Astrocyte (in vitro differentiated cells and primary cell): Measurements from ENCODE around the gene CALM3. TPM values are rescaled to one million over a fixed set of nuclear protein-coding genes. Genes with fewer than 3 reads are reported as not detected.

ENCODE experiments used
- DNase-seq: peaks from one replicate; pipeline ENCODE4 v3.0.0-alpha.2; 2010; ENCODE audit warnings: low read depth
- FAIRE-seq: peaks from 2 replicates; lab custom pipeline; 2011; peaks lifted over from hg19 to GRCh38; lab: Jason Lieb, UNC
- H2AFZ ChIP-seq: 2 replicates; pipeline ENCODE4 v1.6.0; 2012; ENCODE audit warnings: low read depth, low read length, inconsistent platforms
- H3K27ac ChIP-seq: 2 replicates; pipeline ENCODE4 v1.5.1; 2011; ENCODE audit warnings: low read depth, low read length, inconsistent platforms
- H3K27me3 ChIP-seq: 2 replicates; pipeline ENCODE4 v1.6.0; 2011; ENCODE audit warnings: low read length, inconsistent platforms; ENCODE audit not compliant: insufficient read depth
- H3K36me3 ChIP-seq: 2 replicates; pipeline ENCODE4 v1.5.1; 2011; ENCODE audit warnings: low read length, inconsistent platforms; ENCODE audit not compliant: insufficient read depth
- H3K4me1 ChIP-seq: 2 replicates; pipeline ENCODE4 v1.5.1; 2011; ENCODE audit warnings: low read length, inconsistent platforms; ENCODE audit not compliant: insufficient read depth
- H3K4me2 ChIP-seq: 2 replicates; pipeline ENCODE4 v1.6.0; 2012; ENCODE audit warnings: low read length, inconsistent platforms
- H3K4me3 ChIP-seq: 2 replicates; pipeline ENCODE4 v1.5.1; 2011; ENCODE audit warnings: low read depth, mild to moderate bottlenecking, low read length, inconsistent platforms; ENCODE audit not compliant: insufficient read depth
- H3K79me2 ChIP-seq: 2 replicates; pipeline ENCODE4 v1.6.0; 2012; ENCODE audit warnings: mild to moderate bottlenecking, low read length, inconsistent platforms; ENCODE audit not compliant: insufficient read depth
- H3K9ac ChIP-seq: 2 replicates; pipeline ENCODE4 v1.6.0; 2012; ENCODE audit warnings: mild to moderate bottlenecking, low read length, inconsistent platforms
- H3K9me3 ChIP-seq: 2 replicates; pipeline ENCODE4 v1.5.1; 2012; ENCODE audit warnings: low read depth, mild to moderate bottlenecking, low read length, inconsistent platforms; ENCODE audit not compliant: insufficient read depth
- H4K20me1 ChIP-seq: 2 replicates; pipeline ENCODE4 v1.6.0; 2012; ENCODE audit warnings: low read length, inconsistent platforms; ENCODE audit not compliant: insufficient read depth
- H3K27ac Mint-ChIP-seq: one replicate; pipeline ENCODE4 v1.8.0; 2021; ENCODE audit warnings: mild to moderate bottlenecking, mixed read lengths; ENCODE audit not compliant: unreplicated experiment
- H3K27me3 Mint-ChIP-seq: one replicate; pipeline ENCODE4 v1.8.0; 2021; ENCODE audit warnings: low read depth, mixed read lengths; ENCODE audit not compliant: unreplicated experiment
- H3K36me3 Mint-ChIP-seq: one replicate; pipeline ENCODE4 v1.8.0; 2021; ENCODE audit warnings: low read depth, mixed read lengths; ENCODE audit not compliant: unreplicated experiment
- H3K4me1 Mint-ChIP-seq: one replicate; pipeline ENCODE4 v1.8.0; 2021; ENCODE audit warnings: low read depth, mixed read lengths; ENCODE audit not compliant: unreplicated experiment
- H3K4me3 Mint-ChIP-seq: one replicate; pipeline ENCODE4 v1.8.0; 2021; ENCODE audit warnings: mild to moderate bottlenecking, moderate library complexity, mixed read lengths; ENCODE audit not compliant: unreplicated experiment
- H3K9me3 Mint-ChIP-seq: one replicate; pipeline ENCODE4 v1.8.0; 2021; ENCODE audit warnings: mild to moderate bottlenecking, mixed read lengths; ENCODE audit not compliant: unreplicated experiment
- CTCF ChIP-seq: IDR thresholded peaks from 2 replicates; pipeline ENCODE4 v1.5.1; 2011; ENCODE audit warnings: low read depth, mild to moderate bottlenecking, inconsistent platforms, low read length, moderate library complexity; ENCODE audit not compliant: insufficient read depth
- EZH2 ChIP-seq: IDR thresholded peaks from 2 replicates; pipeline ENCODE4 v1.6.1; 2012; ENCODE audit warnings: mild to moderate bottlenecking, low read length, inconsistent platforms; ENCODE audit not compliant: insufficient read depth
- total RNA-seq: library from RNA; stranded (reverse); gene quantifications from 2 replicates; pipeline ENCODE4 v1.2.1, GENCODE V29; 2021

Gene CALM3
- total RNA-seq, 1 donor from 2014 or later, result 343 TPM

- peaks cover 4% of the 10 kb centered on the region for H3K27me3 Mint-ChIP-seq
- Histone ChIP-seq H3K9ac (no peak overlapping the region), H3K9me3 (no peaks in the 10 kb centered on the region), H3K79me2 (no peaks in the 10 kb centered on the region), H3K4me3 (no peak overlapping the region), H3K27me3 (no peaks in the 10 kb centered on the region), H4K20me1 (no peaks in the 10 kb centered on the region), H3K4me2 (no peak overlapping the region), H3K27ac (no peak overlapping the region), H2AFZ (no peak overlapping the region), H3K36me3 (no peaks in the 10 kb centered on the region), H3K4me1 (no peaks in the 10 kb centered on the region)
- peaks cover 5% of the 10 kb centered on the region for H3K4me1 Mint-ChIP-seq
- DNase-seq, result no peak
- H3K9me3 Mint-ChIP-seq, result peaks cover 2% of the 10 kb centered on the region
- no peak overlapping the region for H3K4me3 Mint-ChIP-seq
- no peak overlapping the region for H3K27ac Mint-ChIP-seq
- peaks cover 2% of the 10 kb centered on the region for H3K36me3 Mint-ChIP-seq
- TF ChIP-seq EZH2 (no peak), CTCF (no peak)
- FAIRE-seq, result no peak
Observed at GRCh38 chr19:46578450-46578849, 22.7 kb upstream of the CALM3 start.

GRCh38 chr19:46579361-46579879 is 21.7 kb upstream of the CALM3 start:
- H3K27ac Mint-ChIP-seq, result no peak overlapping the region
- peaks cover under 1% of the 10 kb centered on the region for H3K27me3 Mint-ChIP-seq
- Histone ChIP-seq H3K4me2 (no peak overlapping the region), H2AFZ (no peak overlapping the region), H3K27ac (no peak overlapping the region), H3K36me3 (no peaks in the 10 kb centered on the region), H3K4me1 (no peaks in the 10 kb centered on the region), H4K20me1 (no peaks in the 10 kb centered on the region), H3K27me3 (no peaks in the 10 kb centered on the region), H3K9me3 (no peaks in the 10 kb centered on the region), H3K4me3 (no peak overlapping the region), H3K9ac (no peak overlapping the region), H3K79me2 (no peaks in the 10 kb centered on the region)
- H3K4me1 Mint-ChIP-seq, result peaks cover 2% of the 10 kb centered on the region
- H3K36me3 Mint-ChIP-seq, result peaks cover 2% of the 10 kb centered on the region
- no peak for FAIRE-seq
- no peak overlapping the region for H3K4me3 Mint-ChIP-seq
- DNase-seq, result no peak
- peaks cover under 1% of the 10 kb centered on the region for H3K9me3 Mint-ChIP-seq
- TF ChIP-seq CTCF, result no peak
- TF ChIP-seq EZH2, result no peak

- FAIRE-seq, result no peak
- no peaks in the 10 kb centered on the region for H3K9me3 ChIP-seq
- no peak overlapping the region for H3K9ac ChIP-seq
- no peaks in the 10 kb centered on the region for H3K79me2 ChIP-seq
- H4K20me1 ChIP-seq, result no peaks in the 10 kb centered on the region
- no peaks in the 10 kb centered on the region for H3K9me3 Mint-ChIP-seq
- DNase-seq, result no peak
- no peak overlapping the region for H3K4me3 ChIP-seq
- no peaks in the 10 kb centered on the region for H3K4me1 ChIP-seq
- no peaks in the 10 kb centered on the region for H3K27me3 ChIP-seq
- no peak overlapping the region for H2AFZ ChIP-seq
- no peaks in the 10 kb centered on the region for H3K36me3 ChIP-seq
- TF ChIP-seq EZH2 (no peak), CTCF (no peak)
- no peak overlapping the region for H3K27ac Mint-ChIP-seq
- H3K27ac ChIP-seq, result no peak overlapping the region
- no peaks in the 10 kb centered on the region for H3K4me1 Mint-ChIP-seq
- no peak overlapping the region for H3K4me2 ChIP-seq
- no peaks in the 10 kb centered on the region for H3K27me3 Mint-ChIP-seq
- H3K4me3 Mint-ChIP-seq, result no peak overlapping the region
- peaks cover 2% of the 10 kb centered on the region for H3K36me3 Mint-ChIP-seq
Observed at GRCh38 chr19:46580247-46580646, 20.9 kb upstream of the CALM3 start.
